GM12891 (cell line): ENCODE results near the gene PXT1.
A peak's percentile ranks its signal among the peaks of the same experiment; 100 is the strongest.

Experiments
- DNase-seq: peaks from one replicate; pipeline ENCODE4 v3.0.0; 2011; ENCODE audit warnings: low spot score; ENCODE audit not compliant: insufficient read length
- FAIRE-seq: peaks from 2 replicates; lab custom pipeline; 2011; peaks lifted over from hg19 to GRCh38; lab: Jason Lieb, UNC
- PAX5 ChIP-seq: IDR thresholded peaks from 2 replicates; pipeline ENCODE4 v1.6.1; 2011; ENCODE audit warnings: low read length, moderate library complexity, mild to moderate bottlenecking; ENCODE audit not compliant: insufficient read depth, severe bottlenecking
- POLR2A ChIP-seq: IDR thresholded peaks from 2 replicates; pipeline ENCODE4 v1.6.1; 2011; ENCODE audit warnings: low read depth, low read length, control low read depth
- POLR2AphosphoS5 ChIP-seq: IDR thresholded peaks from 2 replicates; pipeline ENCODE4 v1.6.1; 2011; ENCODE audit warnings: low read depth, low read length, control low read depth
- POU2F2 ChIP-seq: IDR thresholded peaks from 2 replicates; pipeline ENCODE4 v1.6.1; 2011; ENCODE audit warnings: low read depth, mild to moderate bottlenecking, control low read depth, low read length, moderate library complexity
- SPI1 ChIP-seq: IDR thresholded peaks from 2 replicates; pipeline ENCODE4 v1.6.1; 2011; ENCODE audit warnings: low read depth, low read length, control low read depth
- TAF1 ChIP-seq: IDR thresholded peaks from 2 replicates; pipeline ENCODE4 v1.6.1; 2011; ENCODE audit warnings: low read depth, low read length, control low read depth

The PXT1 gene

DNA sequence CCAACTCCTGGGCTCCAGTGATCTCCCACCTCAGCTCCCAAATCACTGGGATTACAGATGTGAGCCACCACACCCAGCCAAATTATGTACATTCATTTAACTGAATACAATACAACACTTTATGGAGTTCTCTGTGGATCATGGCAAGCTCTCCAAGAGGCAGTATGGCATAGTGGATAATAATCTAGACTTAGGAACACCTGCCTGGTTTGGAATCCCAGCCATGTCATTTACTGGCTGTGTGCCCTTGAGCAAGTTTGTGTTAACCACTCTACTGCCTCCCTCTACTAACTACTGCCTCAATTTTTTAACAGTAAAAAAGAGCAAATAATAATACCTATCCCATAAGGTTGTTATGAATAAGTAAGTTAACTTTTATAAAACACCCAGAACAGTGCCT, 53.3 kb downstream of the PXT1 start:
- TF ChIP-seq PAX5: no peak
- TF ChIP-seq TAF1: no peak
- no peak for TF ChIP-seq POLR2AphosphoS5
- TF ChIP-seq SPI1: no peak
- TF ChIP-seq POU2F2: no peak
- no peak for TF ChIP-seq POLR2A
- FAIRE-seq (no peak), DNase-seq (no peak)

DNA sequence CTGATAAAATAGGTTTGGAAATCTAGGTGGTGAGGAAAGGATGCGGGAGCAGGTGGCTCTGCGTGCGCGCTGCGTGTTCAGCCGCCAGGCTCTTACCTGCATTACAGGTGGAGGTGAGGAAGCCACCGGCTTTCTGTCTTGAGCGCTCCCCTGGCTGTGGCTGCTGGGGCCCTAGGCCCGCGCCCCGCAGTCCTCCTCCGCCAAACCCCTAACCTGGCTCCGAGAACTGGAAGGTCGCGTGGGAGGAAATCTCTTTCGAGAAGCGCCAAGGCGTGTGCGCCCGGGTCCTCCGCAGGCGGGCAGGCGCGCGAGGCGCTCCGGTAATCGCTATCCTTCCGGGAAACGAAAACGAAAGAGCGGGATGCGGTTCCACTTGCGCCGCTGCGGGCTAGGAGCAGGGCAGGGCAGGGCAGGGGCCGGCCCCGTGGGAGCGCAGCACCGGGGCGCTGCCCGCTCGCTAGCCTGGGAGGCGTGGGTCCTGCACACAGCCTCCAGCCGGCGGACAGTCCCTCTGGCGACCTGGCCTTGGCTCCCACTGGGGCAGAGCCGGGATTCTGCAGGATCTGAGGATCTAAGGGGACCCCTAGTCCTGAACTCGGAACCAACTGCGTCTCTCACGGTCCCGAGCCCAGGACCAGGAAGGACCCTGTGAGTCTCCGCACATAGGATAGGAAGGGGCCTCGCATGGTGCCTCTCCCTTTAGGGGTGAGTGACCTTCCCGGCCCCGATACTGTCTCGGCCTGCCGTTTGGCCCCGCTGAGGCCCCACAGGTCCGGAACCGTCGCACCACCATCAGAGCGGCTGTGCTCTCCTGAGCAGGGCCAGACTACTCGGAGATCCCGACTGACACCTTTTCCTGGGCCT, 55.0 kb downstream of the PXT1 start, which contains the start of gene ETV7:
TSS of gene ETV7 (minus strand) at position 230 of the 864 bp plus-strand sequence. CDS start at position 102, 128 bp downstream.
- TF ChIP-seq TAF1 (no peak), POLR2AphosphoS5 (no peak), PAX5 (no peak), SPI1 (no peak), POU2F2 (no peak), POLR2A (no peak)
- DNase-seq (peak; percentile 40), FAIRE-seq (peak; percentile 61)

DNA sequence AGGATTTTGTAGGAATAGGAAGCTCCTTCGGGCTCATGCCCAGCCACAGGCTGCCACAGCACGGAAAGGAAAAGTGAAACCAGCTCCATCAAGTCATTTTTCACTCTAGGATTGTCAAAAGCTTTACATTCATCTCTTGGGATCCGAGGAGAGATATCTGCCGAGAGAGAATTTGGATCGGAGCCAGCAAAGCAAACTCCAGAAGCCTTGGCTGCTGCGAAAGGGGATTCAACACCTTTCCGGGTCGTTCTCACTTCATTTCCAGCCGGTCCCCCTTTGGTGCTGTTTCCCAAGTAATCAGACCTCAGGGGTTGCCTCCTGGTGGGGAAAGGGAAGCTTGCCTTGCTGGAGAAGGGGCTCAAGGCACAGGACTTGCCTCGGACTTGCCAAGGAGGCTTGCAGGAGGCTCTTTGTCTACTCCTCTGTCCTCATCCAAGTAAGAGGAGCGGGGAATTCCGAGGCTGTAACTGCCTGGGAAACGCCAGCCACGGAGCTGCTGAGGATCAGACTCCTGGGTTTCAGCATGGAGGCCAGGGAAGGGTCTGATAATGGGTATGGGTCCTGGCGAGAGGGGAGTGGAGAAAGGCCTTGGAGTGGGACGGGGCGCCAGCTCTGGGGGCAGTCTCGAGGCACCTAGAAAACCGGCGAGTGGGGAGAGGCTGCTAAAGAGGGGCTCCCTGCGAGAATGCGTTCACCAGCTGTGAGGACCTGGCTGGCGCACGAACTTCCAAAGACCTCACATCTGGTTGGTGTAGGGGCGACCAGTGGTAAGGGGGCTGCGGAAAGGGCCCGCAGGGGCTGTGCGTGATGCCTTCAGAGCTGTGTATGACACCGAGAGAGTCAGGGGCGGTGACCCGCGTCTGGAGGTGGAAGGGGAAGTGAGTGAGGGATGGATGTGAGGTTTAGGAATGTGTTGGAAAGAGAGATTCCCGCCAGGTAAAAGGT, 55.9 kb downstream of the PXT1 start:
- TF ChIP-seq TAF1: no peak
- TF ChIP-seq PAX5: no peak
- TF ChIP-seq POLR2A: no peak
- TF ChIP-seq SPI1: 0 out of 2 replicates have a peak, but pooled peaks have one; percentile 26
- FAIRE-seq: peak; percentile 67

DNA sequence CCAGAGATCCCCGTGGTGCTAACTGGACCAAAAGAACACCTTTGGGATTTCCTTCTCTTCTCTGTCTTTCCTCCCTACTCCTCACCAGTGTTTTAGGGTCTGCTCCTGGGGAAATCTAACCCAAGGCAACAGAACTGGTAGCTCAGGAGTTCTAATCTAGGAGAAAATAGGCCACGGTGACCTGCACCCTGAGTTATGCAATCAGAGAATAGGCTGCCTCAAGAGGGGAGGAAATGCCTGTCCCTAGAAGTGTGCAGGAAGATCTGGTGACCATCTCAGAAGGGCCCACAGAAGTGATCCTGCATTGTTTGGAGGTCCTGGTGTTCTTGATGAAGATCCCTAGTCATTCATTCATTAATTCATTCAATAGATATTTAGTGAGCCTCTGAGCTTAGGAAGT, 58.6 kb downstream of the PXT1 start:
- FAIRE-seq: no peak
- no peak for DNase-seq
- TF ChIP-seq PAX5 (no peak), SPI1 (no peak), POLR2A (no peak), POU2F2 (no peak), POLR2AphosphoS5 (no peak), TAF1 (no peak)

More for the DNA sequence above, 55.9 kb downstream of the PXT1 start:
- no peak for DNase-seq

DNA sequence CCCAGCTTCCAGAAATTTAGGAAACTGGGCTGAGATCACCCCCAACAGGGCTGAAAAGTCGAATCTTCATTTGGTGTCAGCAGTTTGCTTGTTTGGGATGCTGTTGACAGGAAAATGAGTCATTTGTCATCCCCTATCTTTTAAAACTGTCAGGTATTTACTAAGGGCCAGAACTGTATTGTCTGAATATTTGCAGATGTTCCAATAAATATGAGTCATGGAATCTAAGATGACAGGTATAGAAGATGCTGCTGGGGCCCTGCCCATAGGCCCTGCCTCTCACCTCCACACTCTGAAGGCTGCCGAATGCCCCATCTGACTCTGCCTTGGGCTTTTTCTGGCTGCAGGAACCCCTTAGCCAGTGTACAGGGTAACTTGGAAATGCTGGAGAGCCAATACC, 59.0 kb downstream of the PXT1 start:
- FAIRE-seq (no peak), DNase-seq (no peak)
- no peak for TF ChIP-seq POLR2AphosphoS5

DNA sequence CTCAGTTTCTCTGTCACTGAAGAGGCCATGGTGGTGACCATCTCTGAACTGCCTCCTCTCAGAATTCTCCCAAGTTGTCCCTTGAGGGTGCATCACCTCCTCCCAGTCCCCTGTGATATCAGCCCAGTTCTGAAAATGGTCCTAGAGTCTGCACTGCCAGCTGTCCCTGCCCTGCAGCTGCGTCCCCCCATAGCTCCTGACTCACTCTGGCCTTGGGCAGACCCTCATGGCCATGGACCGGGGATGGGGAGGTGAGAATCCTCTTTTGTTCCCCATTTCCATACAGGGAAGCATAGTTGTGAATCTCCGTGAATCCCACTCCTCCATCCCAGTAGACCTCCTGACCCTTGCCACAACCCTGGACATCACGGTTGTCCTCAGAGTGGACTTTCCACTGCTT, 59.7 kb downstream of the PXT1 start:
- DNase-seq (no peak), FAIRE-seq (no peak)
- no peak for TF ChIP-seq SPI1
- no peak for TF ChIP-seq POLR2A
- TF ChIP-seq POLR2AphosphoS5: no peak
- TF ChIP-seq TAF1: no peak
- TF ChIP-seq POU2F2: no peak
- TF ChIP-seq PAX5: no peak

DNA sequence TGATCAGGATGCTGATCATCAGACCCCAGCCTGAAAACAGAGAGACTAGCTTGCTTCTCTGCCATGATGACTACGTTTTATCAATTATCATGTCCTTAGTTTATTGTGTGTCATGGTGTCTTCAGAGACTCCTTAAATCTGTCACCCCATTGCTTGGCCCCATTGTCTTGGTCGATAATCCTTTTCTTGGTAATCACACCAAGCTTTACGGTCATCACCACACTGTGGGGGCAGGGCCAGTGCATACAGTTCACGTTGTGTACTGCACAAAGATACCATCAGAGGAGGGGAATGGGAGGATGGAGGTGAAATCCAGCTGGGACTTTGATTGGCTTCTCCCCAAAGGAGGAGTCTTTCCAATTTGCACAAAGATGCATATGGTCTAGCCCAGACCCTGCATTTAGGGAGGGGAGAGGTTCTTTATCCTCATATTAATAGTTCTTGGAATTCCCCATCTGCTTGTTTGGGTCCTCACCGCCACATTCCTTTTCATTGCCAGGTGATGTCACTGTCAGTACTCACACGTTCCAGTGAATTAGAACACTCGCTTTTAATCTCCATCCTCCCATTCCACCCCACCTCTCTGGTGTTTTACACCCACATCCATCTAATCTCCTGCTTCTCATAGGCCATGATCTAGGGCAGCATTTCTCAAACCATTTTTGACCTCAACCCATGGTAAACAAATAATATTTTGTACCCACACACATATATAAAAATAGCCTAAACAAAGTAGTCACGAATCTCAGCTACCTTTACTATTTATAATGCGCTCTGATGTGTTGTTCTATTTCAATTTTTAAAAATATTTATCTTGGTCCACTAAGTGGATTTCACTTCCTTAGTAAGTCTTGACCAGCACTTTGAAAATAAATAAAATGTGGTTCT, 60.9 kb downstream of the PXT1 start:
- TF ChIP-seq SPI1: peak; percentile 56
- TF ChIP-seq POLR2A: no peak
- DNase-seq (no peak), FAIRE-seq (peak; percentile 84)

DNA sequence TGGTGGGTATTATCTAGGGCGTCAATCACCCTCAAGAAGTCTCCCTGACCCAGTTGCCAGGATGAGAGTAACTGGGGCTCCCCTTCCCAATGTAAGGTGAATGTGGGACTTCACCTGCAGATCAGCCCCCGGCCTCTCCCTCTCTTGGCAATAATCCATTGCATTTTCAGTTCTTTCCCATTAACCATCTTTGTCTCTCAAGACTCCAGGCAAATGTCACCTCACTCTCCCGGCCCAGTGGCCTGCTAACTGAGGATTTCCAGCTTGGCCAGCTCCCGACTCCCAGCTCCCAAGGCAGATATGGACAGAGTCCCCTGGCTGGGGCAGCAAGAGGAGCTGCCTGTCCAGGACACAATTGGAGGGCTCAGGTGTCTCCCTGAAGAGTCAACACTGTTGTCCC, 62.5 kb downstream of the PXT1 start:
- no peak for TF ChIP-seq POU2F2
- no peak for TF ChIP-seq SPI1
- TF ChIP-seq PAX5: no peak
- TF ChIP-seq POLR2A: no peak
- TF ChIP-seq TAF1: no peak
- no peak for TF ChIP-seq POLR2AphosphoS5
- no peak for DNase-seq
- FAIRE-seq: no peak

DNA sequence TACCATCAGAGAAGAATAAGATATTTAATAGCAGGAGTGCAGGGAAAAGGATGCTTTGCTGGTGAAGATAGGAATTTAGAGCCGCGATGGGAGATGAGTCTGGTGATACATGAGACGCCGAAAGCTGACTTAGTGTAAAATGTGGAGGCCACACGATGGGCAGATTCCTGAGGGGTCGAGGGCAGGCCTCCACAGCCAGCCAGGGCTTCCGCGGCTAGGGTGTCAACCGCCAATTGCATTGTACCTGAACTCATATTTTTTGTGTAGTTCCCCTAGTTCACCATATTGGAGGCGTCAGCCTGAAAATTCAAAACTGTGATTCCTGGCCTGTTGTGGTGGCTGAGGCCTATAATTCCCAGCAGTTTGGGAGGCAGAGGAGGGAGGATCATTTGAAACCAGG, 63.7 kb downstream of the PXT1 start:
- no peak for FAIRE-seq
- no peak for DNase-seq
- TF ChIP-seq POLR2A (no peak), POLR2AphosphoS5 (no peak), PAX5 (no peak), TAF1 (no peak), POU2F2 (no peak), SPI1 (no peak)
